Measurements from ENCODE around the gene AUTS2.

AUTS2 gene

DNA sequence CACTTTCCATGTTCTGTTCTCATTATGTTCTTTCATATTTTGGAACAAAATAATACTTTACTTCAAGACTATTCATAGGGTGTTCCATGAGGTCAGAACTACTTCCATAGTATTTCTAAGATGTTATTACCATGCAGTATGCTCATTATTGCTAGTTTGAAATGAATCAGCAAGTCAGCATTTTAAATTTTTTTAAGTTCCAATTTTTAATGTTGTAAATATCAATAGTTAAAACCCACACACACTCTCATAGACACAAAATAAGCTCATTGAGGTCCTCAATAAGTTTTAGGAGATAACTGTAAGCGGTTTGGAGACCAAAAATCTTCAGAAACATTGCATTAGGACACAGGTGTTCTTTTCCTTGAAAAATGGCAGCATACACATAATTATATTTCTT lies 550.7 kb downstream of the AUTS2 start:
- TF ChIP-seq, protein P1, sequence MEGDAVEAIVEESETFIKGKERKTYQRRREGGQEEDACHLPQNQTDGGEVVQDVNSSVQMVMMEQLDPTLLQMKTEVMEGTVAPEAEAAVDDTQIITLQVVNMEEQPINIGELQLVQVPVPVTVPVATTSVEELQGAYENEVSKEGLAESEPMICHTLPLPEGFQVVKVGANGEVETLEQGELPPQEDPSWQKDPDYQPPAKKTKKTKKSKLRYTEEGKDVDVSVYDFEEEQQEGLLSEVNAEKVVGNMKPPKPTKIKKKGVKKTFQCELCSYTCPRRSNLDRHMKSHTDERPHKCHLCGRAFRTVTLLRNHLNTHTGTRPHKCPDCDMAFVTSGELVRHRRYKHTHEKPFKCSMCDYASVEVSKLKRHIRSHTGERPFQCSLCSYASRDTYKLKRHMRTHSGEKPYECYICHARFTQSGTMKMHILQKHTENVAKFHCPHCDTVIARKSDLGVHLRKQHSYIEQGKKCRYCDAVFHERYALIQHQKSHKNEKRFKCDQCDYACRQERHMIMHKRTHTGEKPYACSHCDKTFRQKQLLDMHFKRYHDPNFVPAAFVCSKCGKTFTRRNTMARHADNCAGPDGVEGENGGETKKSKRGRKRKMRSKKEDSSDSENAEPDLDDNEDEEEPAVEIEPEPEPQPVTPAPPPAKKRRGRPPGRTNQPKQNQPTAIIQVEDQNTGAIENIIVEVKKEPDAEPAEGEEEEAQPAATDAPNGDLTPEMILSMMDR (IDR thresholded peaks at IDR 0.05; ENCODE audit: low read depth, low read length), result no peak
- no peak overlapping the region for H3K4me3 ChIP-seq (ENCODE audit: low read depth, low read length)

DNA sequence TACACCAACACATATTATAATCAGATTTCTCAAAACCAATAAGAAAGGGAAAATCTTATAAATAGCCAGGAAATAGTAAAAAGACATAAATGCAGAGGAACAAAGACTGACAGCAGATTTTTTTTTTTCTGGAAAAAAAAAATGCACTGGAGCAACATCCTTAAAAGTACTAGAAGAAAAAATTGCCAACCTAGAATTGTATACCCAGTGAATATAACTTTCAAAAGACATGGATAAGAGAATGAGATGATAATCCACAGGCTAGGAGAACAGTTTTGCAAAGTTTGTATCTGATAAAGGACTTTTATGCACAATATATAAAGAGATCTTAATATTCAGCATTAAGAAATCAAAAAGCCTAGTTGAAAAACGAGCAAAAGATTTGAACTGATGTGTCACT lies 554.0 kb downstream of the AUTS2 start:
- TF ChIP-seq, protein P1 (IDR thresholded peaks at IDR 0.05; ENCODE audit: low read depth, low read length), result no peak
- no peak overlapping the region for H3K4me3 ChIP-seq (ENCODE audit: low read depth, low read length)

DNA sequence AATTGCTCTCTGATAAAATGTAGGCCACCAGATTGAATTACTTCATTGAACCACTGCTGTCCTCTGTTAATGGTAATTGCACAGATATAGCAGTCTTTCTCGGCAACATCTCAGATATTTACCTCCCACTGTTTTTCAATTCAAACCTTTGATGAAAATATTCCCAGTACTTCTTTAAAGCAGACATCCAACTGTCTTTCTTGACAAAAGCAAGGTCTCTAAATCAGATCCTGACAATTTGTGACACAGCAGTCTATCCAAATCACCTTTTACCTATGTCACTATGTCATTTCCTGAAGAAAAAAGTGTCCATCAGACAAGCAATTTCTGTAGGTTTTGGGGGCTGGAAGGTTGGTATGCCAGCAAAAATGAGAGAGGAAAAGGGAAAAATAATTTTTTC lies 555.7 kb downstream of the AUTS2 start:
- no peak overlapping the region for H3K4me3 ChIP-seq (ENCODE audit: low read depth, low read length)
- TF ChIP-seq, protein P1 (IDR thresholded peaks at IDR 0.05; ENCODE audit: low read depth, low read length), result no peak

DNA sequence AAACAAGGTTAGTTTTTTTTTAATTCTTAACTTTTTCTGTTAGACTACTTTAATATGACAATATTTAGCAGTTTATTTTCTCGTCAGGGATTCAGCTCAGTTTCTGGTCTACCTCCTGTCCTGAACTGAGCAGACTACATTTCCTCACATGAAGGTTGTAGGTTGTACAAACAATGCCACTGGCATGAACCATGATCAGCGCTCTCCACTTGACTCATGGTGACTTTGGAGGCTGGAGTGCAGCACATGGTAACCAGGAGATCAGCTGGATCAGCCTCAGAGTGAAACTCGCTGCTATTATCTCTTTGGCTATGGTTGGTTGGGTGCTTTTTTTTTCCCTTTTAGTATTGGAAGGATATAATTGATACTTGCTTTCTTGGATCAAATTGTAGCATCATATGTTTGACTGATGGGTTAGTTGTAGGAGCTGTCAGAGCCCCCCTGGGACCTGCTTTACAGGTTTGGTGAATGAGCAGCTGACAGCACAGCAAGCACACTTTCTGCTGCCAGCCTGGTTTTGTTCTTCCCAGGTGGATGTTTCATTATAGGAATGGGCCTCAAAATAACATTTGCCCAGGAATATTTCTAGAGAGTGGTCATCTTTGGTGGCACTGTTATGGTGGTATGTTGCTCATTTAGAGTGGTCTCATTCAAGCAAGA lies 556.4 kb downstream of the AUTS2 start:
- H3K4me3 ChIP-seq (ENCODE audit: low read depth, low read length), result no peak overlapping the region
- TF ChIP-seq, protein P1 (IDR thresholded peaks at IDR 0.05; ENCODE audit: low read depth, low read length), result no peak

DNA sequence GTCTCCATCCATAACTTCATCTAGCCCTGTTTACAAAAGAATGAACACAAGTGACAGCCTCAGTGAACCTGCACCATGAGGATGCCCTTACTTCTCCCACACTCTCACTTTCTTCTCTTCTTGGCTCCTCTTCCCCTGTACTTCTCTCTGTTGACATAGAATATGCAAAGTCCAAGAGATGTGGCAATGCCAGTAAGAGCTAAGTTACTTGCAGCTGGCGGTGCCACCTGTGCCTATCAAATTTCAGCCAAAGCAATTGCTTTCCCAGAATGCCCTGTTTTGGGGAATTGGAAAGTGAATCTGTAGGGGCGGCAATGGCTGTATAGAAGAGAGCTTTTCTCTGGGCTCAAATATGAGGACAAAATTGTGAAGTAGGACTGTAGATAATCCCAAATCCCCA lies 557.8 kb downstream of the AUTS2 start:
- H3K4me3 ChIP-seq (ENCODE audit: low read depth, low read length), result no peak overlapping the region
- TF ChIP-seq, protein P1 (IDR thresholded peaks at IDR 0.05; ENCODE audit: low read depth, low read length), result no peak

DNA sequence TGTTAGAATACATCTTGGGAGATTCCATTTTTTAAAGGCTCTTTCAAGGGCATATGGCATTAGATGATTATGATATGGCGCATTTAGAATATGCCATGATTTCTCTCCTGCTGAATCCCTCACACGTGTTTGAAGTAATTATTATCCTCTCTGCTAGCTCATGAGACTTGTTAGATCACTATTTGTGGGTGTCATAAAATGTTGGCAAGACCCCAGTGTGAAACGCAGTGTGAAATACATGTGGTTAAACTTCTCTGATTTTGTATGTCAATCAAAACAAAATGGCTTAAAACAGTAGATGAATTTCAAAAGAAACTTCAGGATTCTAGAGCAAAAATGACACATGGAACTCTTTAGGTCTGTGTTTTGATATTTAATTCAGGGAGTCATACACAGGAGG lies 560.8 kb downstream of the AUTS2 start:
- TF ChIP-seq, protein P1 (IDR thresholded peaks at IDR 0.05; ENCODE audit: low read depth, low read length), result no peak
- H3K4me3 ChIP-seq (ENCODE audit: low read depth, low read length), result no peak overlapping the region

DNA sequence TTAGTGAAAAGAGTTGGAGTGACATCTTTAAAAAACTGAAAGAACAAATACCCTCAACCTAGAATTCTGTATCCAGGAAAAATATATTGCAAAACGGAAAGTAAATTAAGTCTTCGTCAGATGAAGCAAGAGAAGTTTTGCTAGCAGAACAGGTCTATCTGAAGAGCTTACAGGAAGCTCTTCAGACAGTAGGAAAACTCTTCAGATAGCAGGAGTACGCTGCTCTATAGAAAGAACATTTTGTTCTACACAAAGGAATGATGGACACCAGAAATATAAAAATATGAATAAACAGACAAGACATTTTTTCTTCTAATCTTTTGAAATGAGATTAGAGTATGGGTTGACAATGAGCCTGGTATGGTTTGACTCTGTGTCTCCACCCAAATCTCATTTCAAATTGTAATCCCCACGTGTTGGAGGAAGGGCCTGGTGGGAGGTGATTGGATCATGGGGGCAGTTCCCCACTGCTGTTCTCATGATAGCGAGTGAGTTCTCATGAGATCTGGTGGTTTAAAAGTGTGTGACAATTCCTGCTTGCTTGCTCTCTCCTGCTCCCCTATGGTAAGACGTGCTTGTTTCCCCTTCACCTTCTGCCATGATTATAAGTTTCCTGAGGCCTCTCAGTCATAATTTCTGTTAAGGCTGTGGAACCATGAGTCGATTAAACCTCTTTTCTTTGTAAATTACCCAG lies 567.3 kb downstream of the AUTS2 start:
- H3K4me3 ChIP-seq (ENCODE audit: low read depth, low read length), result no peak overlapping the region
- TF ChIP-seq, protein P1 (IDR thresholded peaks at IDR 0.05; ENCODE audit: low read depth, low read length), result no peak
